Mesenchymal stem cell (in vitro differentiated cells and primary cell): ENCODE measurements around the gene UBE2D1.
A peak's percentile ranks its signal among the peaks of the same experiment; 100 is the strongest.

Source experiments
- DNase-seq: peaks from one replicate; pipeline ENCODE4 v3.0.0-alpha.2; 2013
- H2AFZ ChIP-seq: one replicate; pipeline ENCODE4 v1.6.1; 2013; ENCODE audit warnings: low read depth, mild to moderate bottlenecking, control low read depth, inconsistent platforms, low read length, moderate library complexity
- H2AK5ac ChIP-seq: 2 replicates; pipeline ENCODE4 v1.6.1; 2013; ENCODE audit warnings: low read length, moderate library complexity, mild to moderate bottlenecking, inconsistent platforms; ENCODE audit not compliant: severe bottlenecking
- H2BK120ac ChIP-seq: one replicate; pipeline ENCODE4 v1.6.1; 2013; ENCODE audit warnings: low read depth, mild to moderate bottlenecking, inconsistent platforms, low read length, moderate library complexity
- H2BK12ac ChIP-seq, 2 experiments: one replicate each; pipeline ENCODE4 v1.6.1; 2013; ENCODE audit warnings: inconsistent platforms in 2 of 2, low read length in 2 of 2, mild to moderate bottlenecking in 2 of 2, moderate library complexity in 2 of 2, control low read depth in 1 of 2
- H2BK15ac ChIP-seq: one replicate; pipeline ENCODE4 v1.6.1; 2013; ENCODE audit warnings: mild to moderate bottlenecking, low read depth, inconsistent platforms; ENCODE audit not compliant: poor library complexity, severe bottlenecking
- H2BK5ac ChIP-seq: 2 replicates; pipeline ENCODE4 v1.6.1; 2013; ENCODE audit warnings: low read depth, mild to moderate bottlenecking, low read length, control low read depth, inconsistent platforms; ENCODE audit not compliant: poor library complexity, severe bottlenecking
- H3K14ac ChIP-seq, 2 experiments: one replicate each; pipeline ENCODE4 v1.6.1; 2013; ENCODE audit warnings: inconsistent platforms in 2 of 2, low read length in 2 of 2, control low read depth in 1 of 2, mild to moderate bottlenecking in 1 of 2, moderate library complexity in 1 of 2
- H3K18ac ChIP-seq, 2 experiments: one replicate each; pipeline ENCODE4 v1.6.1; 2013; ENCODE audit warnings: inconsistent platforms in 2 of 2, low read length in 2 of 2, control low read depth in 1 of 2, low read depth in 1 of 2, mild to moderate bottlenecking in 1 of 2
- H3K23ac ChIP-seq, 2 experiments: one replicate each; pipeline ENCODE4 v1.6.1; 2013; ENCODE audit warnings: inconsistent platforms in 2 of 2, low read length in 2 of 2, mild to moderate bottlenecking in 2 of 2, moderate library complexity in 2 of 2, control low read depth in 1 of 2
- H3K27ac ChIP-seq: 2 replicates; pipeline ENCODE4 v1.5.1; 2013; ENCODE audit warnings: mild to moderate bottlenecking, moderate library complexity, low read length, control low read depth, inconsistent platforms; ENCODE audit not compliant: poor library complexity, severe bottlenecking
- H3K27me3 ChIP-seq, 2 experiments: 2 replicates each; pipeline versions ENCODE4 v1.6.1 to v1.7.0; 2013; ENCODE audit warnings: low read length in 2 of 2, mild to moderate bottlenecking in 2 of 2, moderate library complexity in 2 of 2, control low read depth in 1 of 2, inconsistent platforms in 1 of 2; ENCODE audit not compliant: control insufficient read depth in 1 of 2, insufficient read depth in 1 of 2
- H3K36me3 ChIP-seq, 2 experiments: 2 replicates each; pipeline versions ENCODE4 v1.6.1 to v1.7.0; 2013; ENCODE audit warnings: low read length in 2 of 2, control low read depth in 1 of 2, inconsistent platforms in 1 of 2, low read depth in 1 of 2, mild to moderate bottlenecking in 1 of 2; ENCODE audit not compliant: insufficient read depth in 2 of 2, control insufficient read depth in 1 of 2
- H3K4ac ChIP-seq, 2 experiments: one replicate each; pipeline ENCODE4 v1.6.1; 2013; ENCODE audit warnings: inconsistent platforms in 2 of 2, low read length in 2 of 2, mild to moderate bottlenecking in 2 of 2, moderate library complexity in 2 of 2, control low read depth in 1 of 2, low read depth in 1 of 2
- H3K4me1 ChIP-seq: 2 replicates; pipeline ENCODE4 v1.6.1; 2013; ENCODE audit warnings: low read depth, low read length, control low read depth; ENCODE audit not compliant: control insufficient read depth, insufficient read depth
- H3K4me2 ChIP-seq: 2 replicates; pipeline ENCODE4 v1.6.1; 2013; ENCODE audit warnings: low read length, mild to moderate bottlenecking, inconsistent platforms; ENCODE audit not compliant: poor library complexity, severe bottlenecking
- H3K4me3 ChIP-seq, 2 experiments: 2 replicates each; pipeline versions ENCODE4 v1.5.1 to v1.7.0; 2013; ENCODE audit warnings: low read length in 2 of 2, mild to moderate bottlenecking in 2 of 2, control low read depth in 1 of 2, low read depth in 1 of 2; ENCODE audit not compliant: insufficient read depth in 1 of 2
- H3K79me1 ChIP-seq: replicated peaks from 2 replicates; pipeline ENCODE4 v1.6.1; 2013; ENCODE audit warnings: mild to moderate bottlenecking, control low read depth, low read length, inconsistent platforms; ENCODE audit not compliant: poor library complexity, severe bottlenecking
- H3K9ac ChIP-seq: 2 replicates; pipeline ENCODE4 v1.7.0; 2013; ENCODE audit warnings: mild to moderate bottlenecking, low read length, moderate library complexity
- H3K9me3 ChIP-seq: 2 replicates; pipeline ENCODE4 v1.7.0; 2013; ENCODE audit warnings: mild to moderate bottlenecking, low read length; ENCODE audit not compliant: control insufficient read depth
- H4K8ac ChIP-seq: one replicate; pipeline ENCODE4 v1.6.1; 2013; ENCODE audit warnings: inconsistent platforms, mild to moderate bottlenecking, low read length, moderate library complexity
- H4K91ac ChIP-seq: one replicate; pipeline ENCODE4 v1.6.1; 2013; ENCODE audit warnings: mild to moderate bottlenecking, low read length, inconsistent platforms
- WGBS: methylation state at CpG from one replicate; pipeline ENCODE4 v1.1.7; 2013; ENCODE audit warnings: mixed read lengths; 5-methylcytosine and 5-hydroxymethylcytosine counted together

Gene UBE2D1

GRCh38 chr10:58373442-58373827 lies 38.6 kb downstream of the UBE2D1 start:
- DNase-seq, result no peak
- no peak overlapping the region for H3K23ac ChIP-seq
- no peak overlapping the region for H3K4me3 ChIP-seq
- H3K9ac ChIP-seq, result no peak overlapping the region
- H2BK120ac ChIP-seq, result no peak overlapping the region
- no peaks in the 10 kb centered on the region for H3K27me3 ChIP-seq
- no peak overlapping the region for H2BK15ac ChIP-seq
- H4K91ac ChIP-seq, result no peak overlapping the region
- no peaks in the 10 kb centered on the region for H3K9me3 ChIP-seq
- no peak overlapping the region for H2AFZ ChIP-seq
- H3K4me1 ChIP-seq, result no peaks in the 10 kb centered on the region
- H2AK5ac ChIP-seq, result no peak overlapping the region
- H2BK5ac ChIP-seq, result no peak overlapping the region
- peaks cover 0 to 12% of the 10 kb centered on the region in 2 experiments for H3K36me3 ChIP-seq
- no peak overlapping the region for H3K4ac ChIP-seq
- WGBS, result 97% methylated on average over 3 of the region's 3 CpGs
- no peak overlapping the region for H3K18ac ChIP-seq
- H3K27ac ChIP-seq, result no peak overlapping the region
- no peaks in the 10 kb centered on the region for H3K79me1 ChIP-seq
- H3K4me2 ChIP-seq, result no peak overlapping the region
- H2BK12ac ChIP-seq, result no peak overlapping the region
- no peak overlapping the region for H4K8ac ChIP-seq
- H3K14ac ChIP-seq, result no peak overlapping the region

DNA sequence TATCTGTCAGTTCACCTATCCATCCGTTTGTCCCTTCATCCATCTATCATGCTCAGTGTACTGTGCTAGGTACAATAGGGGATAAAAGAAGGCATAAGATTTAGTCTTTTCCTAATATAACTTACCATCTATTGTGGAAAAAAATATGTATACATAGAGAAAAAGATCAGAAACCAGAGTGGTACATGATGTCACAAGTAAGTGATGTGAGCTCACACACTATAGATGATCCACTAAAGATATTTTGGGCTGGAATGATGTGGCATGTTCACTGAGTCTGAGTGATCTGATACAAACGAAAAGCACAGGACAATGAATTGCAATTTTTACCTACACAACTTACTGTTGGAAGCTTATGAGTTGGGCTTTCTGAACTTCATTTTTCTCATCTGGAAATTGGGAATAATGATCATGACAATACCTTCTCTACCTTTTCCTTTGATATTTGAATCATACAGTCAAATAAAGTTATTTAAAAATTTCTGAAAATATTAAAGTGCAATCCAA lies 47.7 kb downstream of the UBE2D1 start:
- no peak overlapping the region for H2BK12ac ChIP-seq
- no peaks in the 10 kb centered on the region for H3K27me3 ChIP-seq
- H4K91ac ChIP-seq, result no peak overlapping the region
- peaks cover 0 to 4% of the 10 kb centered on the region in 2 experiments for H3K36me3 ChIP-seq
- no peak overlapping the region for H3K27ac ChIP-seq
- no peak overlapping the region for H4K8ac ChIP-seq
- H3K4me2 ChIP-seq, result no peak overlapping the region
- H2AFZ ChIP-seq, result no peak overlapping the region
- H2AK5ac ChIP-seq, result no peak overlapping the region
- H3K9ac ChIP-seq, result no peak overlapping the region
- no peak overlapping the region for H2BK15ac ChIP-seq
- no peak overlapping the region for H2BK120ac ChIP-seq
- no peak overlapping the region for H3K4ac ChIP-seq
- WGBS, result no CpG with 5 or more reads among the region's 2 CpGs
- no peaks in the 10 kb centered on the region for H3K9me3 ChIP-seq
- no peak overlapping the region for H3K18ac ChIP-seq
- H3K14ac ChIP-seq, result no peak overlapping the region
- H3K4me3 ChIP-seq, result no peak overlapping the region
- DNase-seq, result no peak
- no peak overlapping the region for H3K23ac ChIP-seq
- H3K4me1 ChIP-seq, result peaks cover 2% of the 10 kb centered on the region
- peaks cover 2% of the 10 kb centered on the region for H3K79me1 ChIP-seq
- H2BK5ac ChIP-seq, result no peak overlapping the region

DNA sequence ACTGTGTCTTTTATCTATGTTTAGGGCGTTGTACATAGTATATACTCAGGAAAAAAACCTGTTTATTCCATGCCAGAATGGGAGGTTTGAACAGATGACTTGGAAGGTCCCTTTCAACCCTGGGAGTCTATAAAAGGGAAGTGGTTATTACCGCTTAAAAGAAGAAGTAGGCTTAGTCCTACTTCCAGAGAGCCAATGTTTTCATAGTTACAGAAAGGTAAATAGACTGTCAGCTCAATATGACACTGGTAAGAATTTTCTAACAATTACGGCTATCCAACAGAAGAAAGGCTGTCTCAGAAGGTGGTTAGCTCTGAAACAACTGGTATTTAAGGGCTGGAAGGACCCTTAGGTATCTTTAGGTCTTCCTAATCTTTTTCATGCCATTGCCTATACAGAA lies 49.3 kb downstream of the UBE2D1 start:
- H3K27ac ChIP-seq, result no peak overlapping the region
- no peak overlapping the region for H3K4me2 ChIP-seq
- peaks cover 0 to 20% of the 10 kb centered on the region in 2 experiments for H3K36me3 ChIP-seq
- H3K14ac ChIP-seq, result no peak overlapping the region
- no peak overlapping the region for H2AK5ac ChIP-seq
- H3K23ac ChIP-seq, result no peak overlapping the region
- no peak overlapping the region for H4K8ac ChIP-seq
- no peak overlapping the region for H2AFZ ChIP-seq
- 87% methylated on average over 2 of the region's 3 CpGs for WGBS
- H3K27me3 ChIP-seq, result no peaks in the 10 kb centered on the region
- DNase-seq, result peak; percentile 2
- H4K91ac ChIP-seq, result no peak overlapping the region
- no peak overlapping the region for H3K4ac ChIP-seq
- H2BK5ac ChIP-seq, result no peak overlapping the region
- no peak overlapping the region for H3K18ac ChIP-seq
- H3K79me1 ChIP-seq, result peaks cover 6% of the 10 kb centered on the region
- no peak overlapping the region for H2BK120ac ChIP-seq
- no peak overlapping the region for H2BK12ac ChIP-seq
- no peak overlapping the region for H2BK15ac ChIP-seq
- H3K4me1 ChIP-seq, result peaks cover 4% of the 10 kb centered on the region
- peak overlapping the region in 1 of 2 experiments; percentile 92 for H3K4me3 ChIP-seq
- no peaks in the 10 kb centered on the region for H3K9me3 ChIP-seq
- peak overlapping the region; percentile 91 for H3K9ac ChIP-seq

DNA sequence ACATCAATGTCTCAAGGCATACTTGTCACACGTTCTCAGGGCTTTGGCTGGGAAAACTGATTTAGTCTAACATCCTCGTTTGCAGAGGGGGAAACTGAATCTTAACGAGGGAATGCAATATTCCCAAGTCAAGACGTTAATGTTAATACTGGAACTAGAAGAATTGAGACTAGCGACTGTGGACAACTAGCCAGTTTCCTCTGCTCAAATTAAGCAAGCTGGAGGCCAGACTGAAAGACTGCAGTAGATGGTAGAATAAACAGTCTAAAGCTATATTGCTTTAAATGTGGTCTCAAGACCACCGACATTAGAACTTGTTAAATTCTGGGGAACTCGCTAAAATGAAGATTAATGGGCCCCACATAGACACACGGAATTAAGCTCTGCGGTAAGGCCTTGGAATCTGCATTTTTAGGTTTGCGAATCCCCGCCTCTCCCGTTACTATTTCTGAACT lies 49.8 kb downstream of the UBE2D1 start:
- 11% methylated on average over 12 of the region's 12 CpGs for WGBS
- Histone ChIP-seq H3K27ac (peak overlapping the region; percentile 75), H3K79me1 (peaks cover 6% of the 10 kb centered on the region), H3K9ac (peak overlapping the region; percentile 91), H3K4me3 (peak overlapping the region; percentile 69 to 92), H3K14ac (no peak overlapping the region), H3K23ac (no peak overlapping the region), H2BK15ac (no peak overlapping the region), H2AK5ac (no peak overlapping the region), H3K4me2 (peak overlapping the region; percentile 87), H4K8ac (no peak overlapping the region), H3K4ac (peak overlapping the region; percentile 88 to 89), H3K36me3 (peaks cover 0 to 24% of the 10 kb centered on the region in 2 experiments), H3K4me1 (peaks cover 4% of the 10 kb centered on the region), H2BK12ac (no peak overlapping the region), H3K18ac (peak overlapping the region; percentile 87 to 98), H3K9me3 (no peaks in the 10 kb centered on the region), H2BK120ac (peak overlapping the region; percentile 87), H2BK5ac (peak overlapping the region; percentile 70), H3K27me3 (no peaks in the 10 kb centered on the region), H4K91ac (peak overlapping the region; percentile 91), H2AFZ (peak overlapping the region; percentile 58)
- DNase-seq, result no peak
